Tibial artery (tissue), 4 donors: Measurements from ENCODE around the gene DPF3.

Source experiments
- DNase-seq, 2 donors: peaks; one replicate each; pipeline ENCODE4 v3.0.0-alpha.2; 2019
- H3K27ac ChIP-seq, 2 donors: fragments of 200-600 bp; sonication (generic) in 1 of 2; 1 replicate in 1 of 2; 2 replicates in 1 of 2; pipeline ENCODE4 v1.5.1; 2018 to 2019; ENCODE audit warnings: mild to moderate bottlenecking in 1 of 2
- H3K27me3 ChIP-seq, 2 donors: fragments of 200-600 bp; sonication (generic) in 1 of 2; one replicate each; pipeline versions ENCODE4 v1.5.1 to v1.6.0; 2016 to 2019
- H3K36me3 ChIP-seq, 3 donors: fragments of 200-600 bp; sonication (generic) in 2 of 3; one replicate each; pipeline ENCODE4 v1.5.1; 2016 to 2019; ENCODE audit warnings: mild to moderate bottlenecking in 2 of 3
- H3K4me1 ChIP-seq, 4 donors: fragments of 200-600 bp; sonication (generic) in 2 of 4; 1 replicate in 3 of 4; 2 replicates in 1 of 4; pipeline ENCODE4 v1.5.1; 2016 to 2019
- H3K4me3 ChIP-seq, 2 donors: fragments of 200-600 bp; sonication (generic) in 1 of 2; 1 replicate in 1 of 2; 2 replicates in 1 of 2; pipeline ENCODE4 v1.5.1; 2018 to 2019; ENCODE audit warnings: mild to moderate bottlenecking in 2 of 2
- H3K9me3 ChIP-seq, 3 donors: fragments of 200-600 bp; sonication (generic) in 1 of 3; one replicate each; pipeline ENCODE4 v1.5.1; 2016 to 2019
- CTCF ChIP-seq, 2 experiments: fragments of 200-600 bp in 1 of 2; fragments of 450-650 bp in 1 of 2; IDR thresholded peaks; one replicate each; pipeline ENCODE4 v1.5.1; 2017 to 2019; ENCODE audit warnings: antibody characterized with exemption in 2 of 2, mild to moderate bottlenecking in 1 of 2, moderate library complexity in 1 of 2
- intact Hi-C: fragments of 100-400 bp; cut with DNase I; formaldehyde crosslinking; loops from one replicate; pipeline ENCODE4 v1.15.0; 2023; ENCODE audit warnings: low total_unique reads

Gene DPF3

GRCh38 chr14:72744416-72745120, 149.3 kb downstream of the DPF3 start:
- no peak for DNase-seq
- intact Hi-C loops, result no loop called here
- H3K4me1 ChIP-seq, result peaks cover 0 to 30% (median 15%) of the 10 kb centered on the region in 4 donors
- TF ChIP-seq CTCF (IDR thresholded peaks at IDR 0.05), result no peak
- no peaks in the 10 kb centered on the region for H3K36me3 ChIP-seq
- H3K4me3 ChIP-seq, result no peak overlapping the region
- peak overlapping the region in 1 of 2 donors; percentile 19 for H3K27ac ChIP-seq
- H3K27me3 ChIP-seq, result no peaks in the 10 kb centered on the region
- peaks cover 0 to 10% (median 0%) of the 10 kb centered on the region in 3 donors for H3K9me3 ChIP-seq

GRCh38 chr14:72743626-72744025, 150.3 kb downstream of the DPF3 start:
- intact Hi-C loops, result no loop called here
- peaks cover 0 to 9% (median 0%) of the 10 kb centered on the region in 3 donors for H3K9me3 ChIP-seq

GRCh38 chr14:72742838-72743195, 151.1 kb downstream of the DPF3 start:
- peaks cover 0 to 1% (median 0%) of the 10 kb centered on the region in 3 donors for H3K9me3 ChIP-seq
- TF ChIP-seq CTCF (IDR thresholded peaks at IDR 0.05), result no peak
- no peaks in the 10 kb centered on the region for H3K36me3 ChIP-seq
- H3K4me3 ChIP-seq, result no peak overlapping the region
- H3K27ac ChIP-seq, result no peak overlapping the region
- H3K27me3 ChIP-seq, result no peaks in the 10 kb centered on the region
- intact Hi-C loops, result no loop called here
- H3K4me1 ChIP-seq, result peaks cover 0 to 30% (median 15%) of the 10 kb centered on the region in 4 donors
- DNase-seq, result no peak

More at GRCh38 chr14:72743626-72744025, 150.3 kb downstream of the DPF3 start:
- no peak for DNase-seq
- peaks cover 0 to 30% (median 15%) of the 10 kb centered on the region in 4 donors for H3K4me1 ChIP-seq
- H3K27me3 ChIP-seq, result no peaks in the 10 kb centered on the region
- H3K36me3 ChIP-seq, result no peaks in the 10 kb centered on the region
- H3K4me3 ChIP-seq, result no peak overlapping the region
- peak overlapping the region in 1 of 2 donors; percentile 14 for H3K27ac ChIP-seq
- TF ChIP-seq CTCF (IDR thresholded peaks at IDR 0.05), result no peak

- Histone ChIP-seq H3K9me3 (no peaks in the 10 kb centered on the region), H3K4me1 (peaks cover 0 to 30% (median 15%) of the 10 kb centered on the region in 4 donors), H3K4me3 (no peak overlapping the region), H3K36me3 (no peaks in the 10 kb centered on the region), H3K27ac (no peak overlapping the region), H3K27me3 (no peaks in the 10 kb centered on the region)
- no peak for DNase-seq
- intact Hi-C loops, result no loop called here
- no peak for TF ChIP-seq CTCF (IDR thresholded peaks at IDR 0.05)
Observed at GRCh38 chr14:72742118-72742837, 151.6 kb downstream of the DPF3 start.

- Histone ChIP-seq H3K27ac (no peak overlapping the region), H3K36me3 (no peaks in the 10 kb centered on the region), H3K4me3 (no peak overlapping the region), H3K4me1 (peaks cover 0 to 30% (median 15%) of the 10 kb centered on the region in 4 donors), H3K27me3 (no peaks in the 10 kb centered on the region), H3K9me3 (no peaks in the 10 kb centered on the region)
- no peak for TF ChIP-seq CTCF (IDR thresholded peaks at IDR 0.05)
- intact Hi-C loops, result no loop called here
- peak in 1 of 2 donors; percentile 45 for DNase-seq
Observed at GRCh38 chr14:72741826-72742117, 152.1 kb downstream of the DPF3 start.
